GOT3 (cell line): ENCODE data around the gene HS6ST1.
A peak's percentile ranks its signal among the peaks of the same experiment; 100 is the strongest.
"Not testable (repeated sequence)": the region's sequence is repeated elsewhere in the genome, so short reads cannot be mapped to it uniquely, and the experiment has no call there.

Experiments
- DNase-seq: peaks from one replicate; lab custom pipeline; 2025; ENCODE audit warnings: mixed read lengths; lab: John Stamatoyannopoulos, UW

The HS6ST1 gene

GRCh38 chr2:128267197-128267596, 51.5 kb downstream of the HS6ST1 start:
- DNase-seq: not testable (repeated sequence)

GRCh38 chr2:128266463-128266862, 52.2 kb downstream of the HS6ST1 start:
- DNase-seq: not testable (repeated sequence)

GRCh38 chr2:128265608-128265993, 53.1 kb downstream of the HS6ST1 start:
- not testable (repeated sequence) for DNase-seq

GRCh38 chr2:128264881-128265607, 53.6 kb downstream of the HS6ST1 start:
- no peak for DNase-seq

- no peak for DNase-seq
These were observed 54.8 kb downstream of the HS6ST1 start for GRCh38 chr2:128263902-128264331.

- DNase-seq: no peak
These were observed 56.1 kb downstream of the HS6ST1 start for GRCh38 chr2:128262315-128263253.

- DNase-seq: no peak
These were observed 57.2 kb downstream of the HS6ST1 start for GRCh38 chr2:128261245-128262128.

GRCh38 chr2:128260239-128261138, 58.2 kb downstream of the HS6ST1 start:
- peak; percentile 49 for DNase-seq

GRCh38 chr2:128259585-128259984, 59.1 kb downstream of the HS6ST1 start:
- no peak for DNase-seq

- no peak for DNase-seq
These were observed 60.5 kb downstream of the HS6ST1 start for GRCh38 chr2:128258218-128258617.

GRCh38 chr2:128252501-128252900, 66.2 kb downstream of the HS6ST1 start:
- no peak for DNase-seq

- not testable (repeated sequence) for DNase-seq
These were observed 66.6 kb downstream of the HS6ST1 start for GRCh38 chr2:128252086-128252485.

GRCh38 chr2:128250229-128251025, 68.2 kb downstream of the HS6ST1 start:
- no peak for DNase-seq

GRCh38 chr2:128249555-128249954, 69.1 kb downstream of the HS6ST1 start:
- DNase-seq: no peak

- DNase-seq: no peak
These were observed 72.9 kb downstream of the HS6ST1 start for GRCh38 chr2:128245813-128246212.

- no peak for DNase-seq
These were observed 76.8 kb downstream of the HS6ST1 start for GRCh38 chr2:128241896-128242295.

GRCh38 chr2:128237911-128238697, 80.6 kb downstream of the HS6ST1 start:
- no peak for DNase-seq

GRCh38 chr2:128237081-128237534, 81.6 kb downstream of the HS6ST1 start:
- DNase-seq: no peak

- no peak for DNase-seq
These were observed 82.1 kb downstream of the HS6ST1 start for GRCh38 chr2:128236491-128237035.
